Measurements from ENCODE around the gene RAB3C.

The RAB3C gene

GRCh38 chr5:58828258-58828657 is 245.4 kb downstream of the RAB3C start:
- POLR2A ChIA-PET = no interaction called here
- TF ChIP-seq LEF1 (IDR thresholded peaks at IDR 0.05; ENCODE audit: borderline replicate concordance) = no peak
- no peak for TF ChIP-seq ELF4 (IDR thresholded peaks at IDR 0.05)
- TF ChIP-seq FOXA1 (IDR thresholded peaks at IDR 0.05) = no peak
- no peak for TF ChIP-seq TARDBP (IDR thresholded peaks at IDR 0.05)
- no peak for TF ChIP-seq ZNF384 (IDR thresholded peaks at IDR 0.05)
- TF ChIP-seq FOXK2 (IDR thresholded peaks at IDR 0.05) = no peak
- no peak for TF ChIP-seq FOXM1 (IDR thresholded peaks at IDR 0.05; ENCODE audit: borderline replicate concordance)
- no peak for TF ChIP-seq CTBP1 (IDR thresholded peaks at IDR 0.05; ENCODE audit: borderline replicate concordance)
- TF ChIP-seq PKNOX1 (IDR thresholded peaks at IDR 0.05) = no peak
- no peak for TF ChIP-seq L3MBTL2 (conservative IDR thresholded peaks at IDR 0.05)
- TF ChIP-seq ARNT (IDR thresholded peaks at IDR 0.05) = no peak

GRCh38 chr5:58834242-58835225 is 251.7 kb downstream of the RAB3C start:
- no peak for DNase-seq (ENCODE audit: extremely low spot score)
- ChIA-PET CTCF (interaction anchor here (0.5 to 0.6 kb wide), 2 partner anchors 14 to 57 kb away, joined by 3 read pairs; no protein-coding TSS in a partner anchor), POLR2A (no interaction called here)
- TF ChIP-seq SP1 (IDR thresholded peaks at IDR 0.05) = no peak
- TF ChIP-seq LEF1 (IDR thresholded peaks at IDR 0.05; ENCODE audit: borderline replicate concordance) = no peak
- no peak for TF ChIP-seq ELF4 (IDR thresholded peaks at IDR 0.05)
- no peak for TF ChIP-seq TARDBP (IDR thresholded peaks at IDR 0.05)
- TF ChIP-seq FOXK2 (IDR thresholded peaks at IDR 0.05) = no peak
- no peak for TF ChIP-seq HDGF (IDR thresholded peaks at IDR 0.05; ENCODE audit: borderline replicate concordance)
- no peak for TF ChIP-seq SUZ12 (IDR thresholded peaks at IDR 0.05)
- no peak for TF ChIP-seq L3MBTL2 (conservative IDR thresholded peaks at IDR 0.05)
- no peak for TF ChIP-seq PKNOX1 (IDR thresholded peaks at IDR 0.05)
- no peak for TF ChIP-seq ZNF384 (IDR thresholded peaks at IDR 0.05)
- TF ChIP-seq FOXA1 (IDR thresholded peaks at IDR 0.05) = no peak
- no peak for TF ChIP-seq ARNT (IDR thresholded peaks at IDR 0.05)
- TF ChIP-seq NFRKB (IDR thresholded peaks at IDR 0.05) = no peak
- TF ChIP-seq BHLHE40 (IDR thresholded peaks at IDR 0.05; ENCODE audit: borderline replicate concordance) = no peak
- TF ChIP-seq FOXM1 (IDR thresholded peaks at IDR 0.05; ENCODE audit: borderline replicate concordance) = no peak
- TF ChIP-seq CTBP1 (IDR thresholded peaks at IDR 0.05; ENCODE audit: borderline replicate concordance) = no peak

More at GRCh38 chr5:58828258-58828657, 245.4 kb downstream of the RAB3C start:
- DNase-seq (ENCODE audit: extremely low spot score) = no peak
- CTCF ChIA-PET = no interaction called here

DNA sequence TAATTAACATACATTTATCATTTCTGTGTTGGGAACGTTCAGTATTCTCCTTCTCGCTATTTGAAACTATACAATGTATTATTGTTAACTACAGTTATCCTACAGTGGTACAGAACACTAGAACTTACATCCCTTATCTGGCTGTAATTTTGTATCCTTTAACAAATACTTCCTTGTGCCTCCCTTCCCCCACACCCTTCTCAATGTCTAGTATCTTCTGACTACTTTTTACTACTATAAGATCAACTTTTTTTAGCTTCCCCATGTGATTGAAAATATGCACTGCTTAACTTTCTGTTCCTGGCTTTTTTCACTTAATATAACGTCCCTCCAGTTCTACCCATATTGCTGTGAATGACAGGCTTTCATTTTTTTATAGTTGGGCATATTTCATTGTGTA is 253.5 kb downstream of the RAB3C start:
- no peak for DNase-seq (ENCODE audit: extremely low spot score)
- POLR2A ChIA-PET = no interaction called here
- TF ChIP-seq ZNF384 (IDR thresholded peaks at IDR 0.05) (no peak), ELF4 (IDR thresholded peaks at IDR 0.05) (no peak), ARNT (IDR thresholded peaks at IDR 0.05) (no peak), PKNOX1 (IDR thresholded peaks at IDR 0.05) (no peak), FOXK2 (IDR thresholded peaks at IDR 0.05) (no peak), FOXM1 (IDR thresholded peaks at IDR 0.05; ENCODE audit: borderline replicate concordance) (no peak), HDGF (IDR thresholded peaks at IDR 0.05; ENCODE audit: borderline replicate concordance) (no peak), LEF1 (IDR thresholded peaks at IDR 0.05; ENCODE audit: borderline replicate concordance) (no peak), NFRKB (IDR thresholded peaks at IDR 0.05) (no peak), TARDBP (IDR thresholded peaks at IDR 0.05) (no peak), SP1 (IDR thresholded peaks at IDR 0.05) (no peak), FOXA1 (IDR thresholded peaks at IDR 0.05) (no peak), SUZ12 (IDR thresholded peaks at IDR 0.05) (no peak), L3MBTL2 (conservative IDR thresholded peaks at IDR 0.05) (no peak)
- CTCF ChIA-PET = interaction anchor here (0.9 kb wide), 1 partner anchor 16 kb away, joined by 3 read pairs; no protein-coding TSS in a partner anchor

DNA sequence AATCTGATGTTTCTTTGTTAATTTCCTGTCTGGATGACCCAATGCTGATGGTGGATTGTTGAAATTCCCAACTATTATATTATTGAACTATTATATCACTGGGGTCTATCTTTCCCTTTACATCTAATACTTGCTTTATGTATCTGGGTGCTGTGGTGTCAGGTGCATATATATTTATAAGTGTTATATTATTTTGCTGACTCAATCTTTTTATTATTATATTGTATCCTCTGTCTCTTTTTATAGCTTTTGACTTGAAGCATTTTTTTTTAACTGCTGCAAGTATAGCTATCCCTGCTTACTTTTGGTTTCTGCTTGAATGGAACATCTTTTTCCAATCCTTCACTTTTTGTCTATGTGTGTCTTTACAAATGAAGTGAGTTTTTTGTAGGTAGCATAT is 255.9 kb downstream of the RAB3C start:
- ChIA-PET CTCF (interaction anchor here (0.7 kb wide), 1 partner anchor 48 kb away, joined by 3 read pairs; no protein-coding TSS in a partner anchor), POLR2A (no interaction called here)
- no peak for DNase-seq (ENCODE audit: extremely low spot score)
- TF ChIP-seq LEF1 (IDR thresholded peaks at IDR 0.05; ENCODE audit: borderline replicate concordance) (no peak), SP1 (IDR thresholded peaks at IDR 0.05) (no peak), NFRKB (IDR thresholded peaks at IDR 0.05) (no peak), ZNF384 (IDR thresholded peaks at IDR 0.05) (no peak), TARDBP (IDR thresholded peaks at IDR 0.05) (no peak), PKNOX1 (IDR thresholded peaks at IDR 0.05) (no peak), BHLHE40 (IDR thresholded peaks at IDR 0.05; ENCODE audit: borderline replicate concordance) (no peak), ELF4 (IDR thresholded peaks at IDR 0.05) (no peak), FOXA1 (IDR thresholded peaks at IDR 0.05) (no peak), HDGF (IDR thresholded peaks at IDR 0.05; ENCODE audit: borderline replicate concordance) (no peak), CTBP1 (IDR thresholded peaks at IDR 0.05; ENCODE audit: borderline replicate concordance) (no peak), FOXM1 (IDR thresholded peaks at IDR 0.05; ENCODE audit: borderline replicate concordance) (no peak), ARNT (IDR thresholded peaks at IDR 0.05) (no peak)

DNA sequence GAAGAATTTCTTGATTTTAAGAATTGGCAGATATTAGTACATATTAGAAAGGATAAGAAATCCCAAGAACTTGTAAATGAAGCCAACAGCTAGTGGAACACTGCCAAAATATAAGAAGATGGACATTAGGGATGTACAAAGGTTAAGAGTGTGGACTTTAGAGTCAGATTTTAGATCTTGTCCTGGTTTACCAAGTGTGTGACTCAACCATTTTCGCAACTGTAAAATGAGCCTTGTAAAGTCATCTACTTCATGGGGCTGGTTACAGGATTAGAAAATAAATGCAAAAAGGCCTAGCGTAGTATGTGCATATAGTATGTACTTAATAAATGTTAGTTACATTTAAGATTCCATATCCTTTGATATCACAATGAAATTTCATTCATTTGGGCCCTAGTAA is 260.0 kb downstream of the RAB3C start:
- ChIA-PET CTCF (interaction anchor here (0.6 kb wide), 1 partner anchor 41 kb away, joined by 3 read pairs; no protein-coding TSS in a partner anchor), POLR2A (no interaction called here)
- no peak for DNase-seq (ENCODE audit: extremely low spot score)
- TF ChIP-seq PKNOX1 (IDR thresholded peaks at IDR 0.05) (no peak), SP1 (IDR thresholded peaks at IDR 0.05) (no peak)

All from HEK293T (cell line).